H1 (cell line): ENCODE measurements around the gene ATG5. TPM values are rescaled to one million over a fixed set of nuclear protein-coding genes. Genes with fewer than 3 reads are reported as not detected.

Source experiments
- CTCF ChIA-PET: fragments of 300-600 bp; sonication (Branson Sonifier 250); formaldehyde crosslinking; loops from one replicate; lab custom pipeline; 2021; ENCODE audit not compliant: partially characterized antibody; lab: Charles Lee
- POLR2A ChIA-PET: fragments of 300-600 bp; sonication (Branson Sonifier 250); formaldehyde crosslinking; loops from one replicate; lab custom pipeline; 2021; ENCODE audit warnings: inconsistent platforms; ENCODE audit not compliant: partially characterized antibody; lab: Charles Lee
- DNase-seq, 2 experiments: peaks; one replicate each; pipeline versions ENCODE4 v3.0.0 to v3.0.0-alpha.2; 2010 to 2022; ENCODE audit warnings: low spot score in 2 of 2, low read depth in 1 of 2, mixed read lengths in 1 of 2
- FAIRE-seq: peaks from 2 replicates; lab custom pipeline; 2011; peaks lifted over from hg19 to GRCh38; lab: Jason Lieb, UNC
- H2AFZ ChIP-seq: 2 replicates; pipeline ENCODE4 v1.8.1; 2012; ENCODE audit warnings: low read length, inconsistent platforms
- H2AK5ac ChIP-seq: 2 replicates; pipeline ENCODE4 v1.6.1; 2013; ENCODE audit warnings: low read depth, low read length
- H2BK120ac ChIP-seq: replicated peaks from 2 replicates; pipeline ENCODE3; 2013; ENCODE audit warnings: low read depth, low read length, inconsistent platforms
- H2BK12ac ChIP-seq: 2 replicates; pipeline ENCODE4 v1.6.1; 2013; ENCODE audit warnings: low read depth, low read length
- H2BK15ac ChIP-seq: 2 replicates; pipeline ENCODE4 v1.6.1; 2013; ENCODE audit warnings: low read length
- H2BK20ac ChIP-seq: 2 replicates; pipeline ENCODE4 v1.6.1; 2013; ENCODE audit warnings: low read length
- H2BK5ac ChIP-seq: 2 replicates; pipeline ENCODE4 v1.6.1; 2013; ENCODE audit warnings: low read depth, low read length
- H3K14ac ChIP-seq: 2 replicates; pipeline ENCODE4 v1.6.1; 2013; ENCODE audit warnings: inconsistent platforms; ENCODE audit not compliant: insufficient read length
- H3K18ac ChIP-seq: 2 replicates; pipeline ENCODE4 v1.6.1; 2013; ENCODE audit warnings: low read length; ENCODE audit errors: extremely low read depth
- H3K23ac ChIP-seq: 2 replicates; pipeline ENCODE4 v1.6.1; 2013; ENCODE audit warnings: inconsistent platforms; ENCODE audit not compliant: insufficient read length
- H3K23me2 ChIP-seq: 2 replicates; pipeline ENCODE4 v1.6.1; 2013; ENCODE audit warnings: low read depth, low read length
- H3K27ac ChIP-seq: 2 replicates; pipeline ENCODE4 v1.6.1; 2011; ENCODE audit warnings: low read depth, low read length, inconsistent platforms
- H3K27me3 ChIP-seq, 4 experiments: replicated peaks in 1 of 4; 1 replicate in 1 of 4; 2 replicates in 3 of 4; pipeline versions ENCODE4 v1.6.1 to v1.8.1; 2011 to 2013; ENCODE audit warnings: low read length in 3 of 4, mild to moderate bottlenecking in 3 of 4, inconsistent platforms in 2 of 4, mixed read lengths in 2 of 4, moderate library complexity in 1 of 4; ENCODE audit not compliant: control insufficient read depth in 3 of 4, insufficient read depth in 3 of 4; ENCODE audit errors: extremely low read depth in 1 of 4
- H3K36me3 ChIP-seq, 4 experiments: 2 replicates each; pipeline versions ENCODE4 v1.6.1 to v1.8.1; 2011 to 2013; ENCODE audit warnings: mild to moderate bottlenecking in 4 of 4, low read length in 3 of 4, moderate library complexity in 2 of 4, control low read depth in 1 of 4, inconsistent platforms in 1 of 4; ENCODE audit not compliant: insufficient read depth in 4 of 4, control insufficient read depth in 2 of 4
- H3K4ac ChIP-seq: replicated peaks from 2 replicates; pipeline ENCODE3; 2013; ENCODE audit warnings: low read length, low read depth, mixed read lengths, inconsistent platforms; ENCODE audit not compliant: insufficient read length
- H3K4me1 ChIP-seq, 4 experiments: replicated peaks in 1 of 4; 1 replicate in 1 of 4; 2 replicates in 3 of 4; pipeline versions ENCODE4 v1.6.1 to v1.8.1; 2011 to 2013; ENCODE audit warnings: low read length in 3 of 4, inconsistent platforms in 2 of 4, mixed read lengths in 1 of 4; ENCODE audit not compliant: insufficient read depth in 4 of 4, control insufficient read depth in 3 of 4
- H3K4me2 ChIP-seq, 2 experiments: 2 replicates each; pipeline versions ENCODE4 v1.6.1 to v1.8.1; 2011 to 2013; ENCODE audit warnings: low read depth in 2 of 2, low read length in 2 of 2, control low read depth in 1 of 2, inconsistent platforms in 1 of 2, mild to moderate bottlenecking in 1 of 2; ENCODE audit not compliant: insufficient read depth in 1 of 2
- H3K4me3 ChIP-seq, 4 experiments: fragments of 200-600, 300-600 bp in 1 of 4; sonication (generic), shearing (Covaris generic), sonication (Bioruptor Twin) in 1 of 4; 2 replicates each; pipeline versions ENCODE4 v1.5.1 to v1.8.1; 2011 to 2016; ENCODE audit warnings: low read length in 4 of 4, low read depth in 3 of 4, control low read depth in 2 of 4, inconsistent platforms in 2 of 4, mild to moderate bottlenecking in 2 of 4, mixed read lengths in 1 of 4, moderate library complexity in 1 of 4; ENCODE audit not compliant: insufficient read depth in 2 of 4; ENCODE audit errors: extremely low read depth in 1 of 4
- H3K56ac ChIP-seq: replicated peaks from 2 replicates; pipeline ENCODE3; 2013; ENCODE audit warnings: low read depth, mild to moderate bottlenecking, mixed read lengths, low read length, inconsistent platforms; ENCODE audit not compliant: insufficient read length
- H3K79me1 ChIP-seq: 2 replicates; pipeline ENCODE4 v1.6.1; 2013; ENCODE audit warnings: low read depth, low read length, control low read depth
- H3K79me2 ChIP-seq, 2 experiments: 2 replicates each; pipeline versions ENCODE4 v1.6.1 to v1.8.1; 2012 to 2013; ENCODE audit warnings: low read length in 2 of 2, mild to moderate bottlenecking in 2 of 2, inconsistent platforms in 1 of 2; ENCODE audit not compliant: insufficient read depth in 2 of 2, control insufficient read depth in 1 of 2
- H3K9ac ChIP-seq, 4 experiments: replicated peaks in 1 of 4; 1 replicate in 1 of 4; 2 replicates in 3 of 4; pipeline versions ENCODE4 v1.6.1 to v1.8.1; 2011 to 2013; ENCODE audit warnings: low read depth in 3 of 4, low read length in 3 of 4, control low read depth in 2 of 4, mild to moderate bottlenecking in 2 of 4, moderate library complexity in 2 of 4, inconsistent platforms in 1 of 4; ENCODE audit errors: extremely low read depth in 1 of 4
- H3K9me3 ChIP-seq, 2 experiments: 2 replicates each; pipeline versions ENCODE4 v1.6.1 to v1.8.1; 2012 to 2013; ENCODE audit warnings: mild to moderate bottlenecking in 2 of 2, moderate library complexity in 2 of 2, control low read depth in 1 of 2, inconsistent platforms in 1 of 2, low read depth in 1 of 2, low read length in 1 of 2, mixed read lengths in 1 of 2; ENCODE audit not compliant: insufficient read depth in 2 of 2
- H4K20me1 ChIP-seq, 2 experiments: replicated peaks in 1 of 2; 2 replicates each; pipeline versions ENCODE3 to v1.8.1; 2011 to 2013; ENCODE audit warnings: inconsistent platforms in 2 of 2, low read length in 2 of 2, mild to moderate bottlenecking in 1 of 2; ENCODE audit not compliant: insufficient read depth in 2 of 2, control insufficient read depth in 1 of 2
- H4K5ac ChIP-seq: 2 replicates; pipeline ENCODE4 v1.6.1; 2013; ENCODE audit warnings: low read length, low read depth, mixed read lengths, inconsistent platforms; ENCODE audit not compliant: insufficient read length
- H4K8ac ChIP-seq: 2 replicates; pipeline ENCODE4 v1.8.0; 2013; ENCODE audit warnings: mild to moderate bottlenecking, moderate library complexity, low read length, inconsistent platforms; ENCODE audit not compliant: insufficient read depth; ENCODE audit errors: extremely low read depth
- H4K91ac ChIP-seq: replicated peaks from 2 replicates; pipeline ENCODE3; 2013; ENCODE audit warnings: low read length, mixed read lengths, inconsistent platforms; ENCODE audit not compliant: insufficient read length
- BACH1 ChIP-seq: IDR thresholded peaks from 2 replicates; pipeline ENCODE4 v1.6.1; 2012; ENCODE audit warnings: low read length, improper control_type of control experiment
- BCL11A ChIP-seq, 2 experiments: IDR thresholded peaks; one replicate each; pipeline ENCODE4 v1.6.1; 2011; ENCODE audit warnings: low read depth in 2 of 2, low read length in 2 of 2, mild to moderate bottlenecking in 2 of 2
- CHD2 ChIP-seq: IDR thresholded peaks from 2 replicates; pipeline ENCODE4 v1.6.1; 2012; ENCODE audit warnings: low read length, improper control_type of control experiment
- CTBP2 ChIP-seq: IDR thresholded peaks from 2 replicates; pipeline ENCODE4 v1.7.0; 2011; ENCODE audit warnings: borderline replicate concordance, mild to moderate bottlenecking, moderate library complexity, mixed read lengths, low read length; ENCODE audit not compliant: insufficient read depth, insufficient read length
- JUND ChIP-seq: IDR thresholded peaks from 2 replicates; pipeline ENCODE4 v1.6.1; 2011; ENCODE audit warnings: mild to moderate bottlenecking, improper control_type of control experiment, low read length
- NANOG ChIP-seq: IDR thresholded peaks from 2 replicates; pipeline ENCODE4 v1.6.1; 2011; ENCODE audit warnings: low read length, low read depth, mild to moderate bottlenecking, inconsistent platforms; ENCODE audit not compliant: insufficient read depth, poor library complexity, severe bottlenecking
- POLR2AphosphoS5 ChIP-seq: IDR thresholded peaks from 2 replicates; pipeline ENCODE4 v1.6.1; 2011; ENCODE audit warnings: low read depth, low read length
- RBBP5 ChIP-seq: IDR thresholded peaks from 2 replicates; pipeline ENCODE4 v1.7.1; 2012; ENCODE audit warnings: low read depth, mild to moderate bottlenecking, inconsistent platforms, low read length, moderate library complexity, borderline replicate concordance
- TBP ChIP-seq: IDR thresholded peaks from 2 replicates; pipeline ENCODE4 v1.6.1; 2011; ENCODE audit warnings: low read depth, low read length, improper control_type of control experiment
- WGBS, 2 experiments: shearing (Covaris generic) in 1 of 2; methylation state at CpG; one replicate each; pipeline versions ENCODE4 v1.1.6 to v1.1.7; 2013 to 2015; ENCODE audit warnings: low lambda C conversion rate in 2 of 2, mixed read lengths in 2 of 2, inconsistent platforms in 1 of 2, low coverage in 1 of 2, missing lambda C conversion rate in 1 of 2; ENCODE audit not compliant: insufficient replicate concordance in 2 of 2, insufficient coverage in 1 of 2, insufficient read length in 1 of 2; ENCODE audit errors: extremely low coverage in 1 of 2, missing lambda C conversion rate in 1 of 2; 5-methylcytosine and 5-hydroxymethylcytosine counted together
- polyA plus RNA-seq, 7 experiments: library from polyadenylated mRNA; depleted of rRNA in 3 of 7; stranded (reverse) in 5 of 7; unstranded in 2 of 7; fragments of >200 nt in 5 of 7; fragments of 200-250 nt in 2 of 7; gene quantifications; 1 replicate in 5 of 7; 2 replicates in 1 of 7; 4 replicates in 1 of 7; pipeline versions ENCODE4 v1.2.1 to v1.2.3, GENCODE V29; 2011 to 2013; ENCODE audit warnings: missing spikeins in 2 of 7, mixed read lengths in 2 of 7
- total RNA-seq: library from RNA; stranded (reverse); fragmentation: NEBNext Ultra II Directional; extraction: Animal tissue kit (Norgen Biotek cat#: 25700); gene quantifications from 2 replicates; pipeline ENCODE4 v1.2.1, GENCODE V29; 2021

The ATG5 gene
- total and polyA plus RNA-seq, 2 of the 8 experiments (the other 6 are each of a cell fraction or from before 2014, with no cell fraction given): 18.2 to 39.0 TPM

DNA sequence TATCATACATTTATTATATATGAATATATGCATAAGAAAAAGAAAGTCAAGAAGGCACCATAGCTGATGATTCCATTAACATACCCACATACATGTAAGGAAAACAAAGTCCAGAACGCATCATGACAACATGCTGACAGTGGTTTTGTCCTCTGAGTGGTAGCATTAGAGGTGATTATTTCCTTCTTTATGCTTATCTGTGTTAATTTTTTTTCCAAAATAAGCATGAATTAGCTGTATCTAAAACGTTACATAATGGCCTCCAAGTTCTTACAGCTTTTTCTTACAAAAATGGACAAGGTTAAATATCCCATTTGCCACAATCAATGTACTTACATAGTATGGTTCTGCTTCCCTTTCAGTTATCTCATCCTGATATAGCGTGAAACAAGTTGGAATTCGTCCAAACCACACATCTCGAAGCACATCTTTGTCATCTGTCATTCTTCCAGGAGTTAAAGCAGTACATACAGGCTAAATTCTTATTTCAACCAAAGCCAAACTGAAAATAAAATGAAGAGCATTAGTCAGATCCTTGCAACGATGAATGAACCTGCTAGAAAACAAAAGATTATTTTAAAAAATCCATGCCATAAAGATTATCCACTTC lies 9.7 kb downstream of the ATG5 start:
- H2BK20ac ChIP-seq: no peak overlapping the region
- DNase-seq (no peak), FAIRE-seq (no peak)
- H3K56ac ChIP-seq: no peak overlapping the region
- H3K9ac ChIP-seq: no peak overlapping the region
- H2AFZ ChIP-seq: no peak overlapping the region
- H4K91ac ChIP-seq: no peak overlapping the region
- no peak overlapping the region for H3K4me3 ChIP-seq
- no peak overlapping the region for H3K4ac ChIP-seq
- H2BK12ac ChIP-seq: no peak overlapping the region
- peaks cover 0 to 81% of the 10 kb centered on the region in 2 experiments; a peak in 2 of 4 replicates for H3K79me2 ChIP-seq
- 93% methylated on average over 6 of the region's 6 CpGs; no CpG with 5 or more reads in 1 of the 2 experiments for WGBS, 2 experiments
- H3K4me1 ChIP-seq: no peaks in the 10 kb centered on the region
- H3K23ac ChIP-seq: no peak overlapping the region
- peaks cover 0 to 5% of the 10 kb centered on the region in 2 experiments for H4K20me1 ChIP-seq
- H2AK5ac ChIP-seq: no peak overlapping the region
- no peak overlapping the region for H2BK15ac ChIP-seq
- no peak overlapping the region for H3K14ac ChIP-seq
- H2BK5ac ChIP-seq: no peak overlapping the region
- H3K27ac ChIP-seq: no peak overlapping the region
- ChIA-PET POLR2A (interaction anchor here (0.8 to 1.1 kb wide), 2 partner anchors 10 to 14 kb away, joined by 3 to 4 read pairs; partner anchors contain the start of gene ATG5), CTCF (interaction anchor here (1.1 to 1.3 kb wide), 2 partner anchors 11 to 14 kb away, joined by 3 read pairs; no protein-coding TSS in a partner anchor)
- no peaks in the 10 kb centered on the region for H3K23me2 ChIP-seq
- no peaks in the 10 kb centered on the region for H3K27me3 ChIP-seq
- H2BK120ac ChIP-seq: no peak overlapping the region
- no peak overlapping the region for H3K4me2 ChIP-seq
- H3K36me3 ChIP-seq: peaks cover 2 to 26% (median 11%) of the 10 kb centered on the region in 4 experiments; a peak in 4 of 8 replicates
- no peaks in the 10 kb centered on the region; the same call in 1 of the 2 replicates for H3K79me1 ChIP-seq
- no peak overlapping the region for H3K18ac ChIP-seq
- H3K9me3 ChIP-seq: no peaks in the 10 kb centered on the region
- TF ChIP-seq TBP (no peak), RBBP5 (no peak), POLR2AphosphoS5 (no peak), CHD2 (no peak), BACH1 (no peak), JUND (no peak), CTBP2 (no peak), BCL11A (IDR thresholded peaks at IDR 0.05; ENCODE audit: low read depth in 2 of 2, low read length in 2 of 2) (no peak), NANOG (no peak)
- TF ChIP-seq, all 59 proteins: peak for 0
- H4K8ac ChIP-seq: no peak overlapping the region
- no peak overlapping the region for H4K5ac ChIP-seq
